ENCODE data around the gene FAM171A1.

DNA sequence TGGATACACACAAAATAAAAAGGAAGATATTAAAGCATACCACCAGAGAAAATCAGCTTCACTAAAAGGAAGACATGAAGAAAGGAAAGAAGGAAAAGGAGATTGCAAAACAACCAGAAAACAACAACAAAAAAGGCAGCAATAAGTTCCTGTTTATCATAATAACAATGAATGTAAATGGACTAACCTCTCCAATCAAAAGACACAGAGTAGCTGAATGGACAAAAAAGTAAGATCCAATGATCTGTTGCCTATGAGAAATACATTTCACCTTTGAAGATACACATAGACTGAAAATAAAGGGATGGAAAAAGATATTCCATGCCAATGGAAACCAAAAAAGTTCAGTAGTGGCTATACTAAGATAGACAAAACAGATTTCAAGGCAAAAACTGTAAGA lies 30.3 kb upstream of the FAM171A1 start:
- TF ChIP-seq, protein P1, sequence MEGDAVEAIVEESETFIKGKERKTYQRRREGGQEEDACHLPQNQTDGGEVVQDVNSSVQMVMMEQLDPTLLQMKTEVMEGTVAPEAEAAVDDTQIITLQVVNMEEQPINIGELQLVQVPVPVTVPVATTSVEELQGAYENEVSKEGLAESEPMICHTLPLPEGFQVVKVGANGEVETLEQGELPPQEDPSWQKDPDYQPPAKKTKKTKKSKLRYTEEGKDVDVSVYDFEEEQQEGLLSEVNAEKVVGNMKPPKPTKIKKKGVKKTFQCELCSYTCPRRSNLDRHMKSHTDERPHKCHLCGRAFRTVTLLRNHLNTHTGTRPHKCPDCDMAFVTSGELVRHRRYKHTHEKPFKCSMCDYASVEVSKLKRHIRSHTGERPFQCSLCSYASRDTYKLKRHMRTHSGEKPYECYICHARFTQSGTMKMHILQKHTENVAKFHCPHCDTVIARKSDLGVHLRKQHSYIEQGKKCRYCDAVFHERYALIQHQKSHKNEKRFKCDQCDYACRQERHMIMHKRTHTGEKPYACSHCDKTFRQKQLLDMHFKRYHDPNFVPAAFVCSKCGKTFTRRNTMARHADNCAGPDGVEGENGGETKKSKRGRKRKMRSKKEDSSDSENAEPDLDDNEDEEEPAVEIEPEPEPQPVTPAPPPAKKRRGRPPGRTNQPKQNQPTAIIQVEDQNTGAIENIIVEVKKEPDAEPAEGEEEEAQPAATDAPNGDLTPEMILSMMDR (IDR thresholded peaks at IDR 0.05; ENCODE audit: low read length): no peak
- TF ChIP-seq EZH2 (optimal IDR thresholded peaks at IDR 0.05; ENCODE audit: low read depth, low read length): no peak
- TF ChIP-seq EZH2phosphoT487 (IDR thresholded peaks at IDR 0.05; ENCODE audit: low read length): no peak
